Measurements from ENCODE around the gene ARF4.

GRCh38 chr3:57530071-57530608 is 67.0 kb downstream of the ARF4 start:
- TF ChIP-seq CTCF (IDR thresholded peaks at IDR 0.05) (no peak), POLR2A (IDR thresholded peaks at IDR 0.05) (no peak), POLR2AphosphoS5 (IDR thresholded peaks at IDR 0.05) (no peak)

Measured in breast epithelium (tissue), 3 donors.